GM12878 (cell line): ENCODE results near the gene NXNL1. TPM values are rescaled to one million over a fixed set of nuclear protein-coding genes. Genes with fewer than 3 reads are reported as not detected.

Experiments used
- ATAC-seq: fragments of 200-7000 bp; cut with Tn5 transposase; 3 replicates; pipeline ENCODE4 v1.9.1; 2020; ENCODE audit warnings: mild to moderate bottlenecking, moderate library complexity
- BruUV-seq: library from RNA; stranded (reverse); fragments of 400-500 nt; replicated peaks from 2 replicates; lab custom pipeline; 2021; lab: Mats Ljungman, UMichigan
- CTCF ChIA-PET: fragments of 300-600 bp; sonication (Branson Sonifier 250); formaldehyde crosslinking; extraction: SDS; loops from one replicate; lab custom pipeline; 2021; ENCODE audit warnings: inconsistent platforms; lab: Yijun Ruan, JAX
- POLR2A ChIA-PET: fragments of 350-600 bp; formaldehyde crosslinking; extraction: SDS; loops from one replicate; lab custom pipeline; 2021; ENCODE audit warnings: inconsistent platforms; lab: Charles Lee
- RAD21 ChIA-PET: fragments of 300-600 bp; sonication (Branson Sonifier 250); formaldehyde crosslinking; loops from one replicate; lab custom pipeline; 2023; ENCODE audit warnings: antibody characterized with exemption; ENCODE audit not compliant: unreplicated experiment; lab: Charles Lee
- SMC1A ChIA-PET: fragments of 300-600 bp; sonication (Branson Sonifier 250); formaldehyde crosslinking; loops from one replicate; lab custom pipeline; 2023; ENCODE audit not compliant: unreplicated experiment, uncharacterized antibody; lab: Charles Lee
- DNase-seq: peaks from one replicate; pipeline ENCODE4 v3.0.0-alpha.2; 2011; ENCODE audit warnings: low read depth, low spot score
- FAIRE-seq: peaks from 3 replicates; lab custom pipeline; 2011; peaks lifted over from hg19 to GRCh38; lab: Jason Lieb, UNC
- H2AFZ ChIP-seq: 2 replicates; pipeline ENCODE4 v1.6.0; 2011; ENCODE audit warnings: low read depth, low read length, control low read depth; ENCODE audit not compliant: control insufficient read depth
- H3K27ac ChIP-seq: 2 replicates; pipeline ENCODE4 v1.5.1; 2011; ENCODE audit warnings: control low read depth; ENCODE audit not compliant: control insufficient read depth, insufficient read depth
- H3K27me3 ChIP-seq, 2 experiments: replicated peaks in 1 of 2; 2 replicates each; pipeline versions ENCODE4 v1.6.0 to v1.6.1; 2011; ENCODE audit warnings: low read length in 1 of 2; ENCODE audit not compliant: control insufficient read depth in 2 of 2, insufficient read depth in 2 of 2
- H3K36me3 ChIP-seq, 2 experiments: 2 replicates each; pipeline ENCODE4 v1.5.1; 2011; ENCODE audit warnings: low read length in 1 of 2; ENCODE audit not compliant: control insufficient read depth in 2 of 2, insufficient read depth in 2 of 2
- H3K4me1 ChIP-seq: 2 replicates; pipeline ENCODE4 v1.6.1; 2011; ENCODE audit warnings: mild to moderate bottlenecking, low read length, moderate library complexity, mixed read lengths; ENCODE audit not compliant: control insufficient read depth, insufficient read depth
- H3K4me2 ChIP-seq: 2 replicates; pipeline ENCODE4 v1.6.0; 2011; ENCODE audit warnings: control low read depth; ENCODE audit not compliant: control insufficient read depth, insufficient read depth
- H3K4me3 ChIP-seq: fragments of 200-600 bp; sonication (generic); 2 replicates; pipeline ENCODE4 v1.5.1; 2016
- H3K79me2 ChIP-seq: 2 replicates; pipeline ENCODE4 v1.6.0; 2011; ENCODE audit warnings: low read length; ENCODE audit not compliant: control insufficient read depth, insufficient read depth
- H3K9ac ChIP-seq: 2 replicates; pipeline ENCODE4 v1.8.0; 2011; ENCODE audit warnings: low read length, control low read depth, mixed read lengths; ENCODE audit not compliant: control insufficient read depth, insufficient read depth
- H3K9me3 ChIP-seq: replicated peaks from 3 replicates; pipeline ENCODE4 v1.5.1; 2011; ENCODE audit warnings: mild to moderate bottlenecking, low read length; ENCODE audit not compliant: control insufficient read depth, insufficient read depth
- H4K20me1 ChIP-seq: 2 replicates; pipeline ENCODE4 v1.6.0; 2011; ENCODE audit not compliant: control insufficient read depth, insufficient read depth
- ATF7 ChIP-seq: fragments of 450-650 bp; IDR thresholded peaks from 2 replicates; pipeline ENCODE4 v1.6.1; 2016; ENCODE audit warnings: low read depth, mild to moderate bottlenecking
- BMI1 ChIP-seq: fragments of 450-650 bp; IDR thresholded peaks from 2 replicates; pipeline ENCODE4 v1.6.1; 2016; ENCODE audit warnings: mild to moderate bottlenecking, moderate library complexity, borderline replicate concordance
- BRCA1 ChIP-seq: IDR thresholded peaks from 2 replicates; pipeline ENCODE4 v1.6.1; 2011; ENCODE audit warnings: low read depth, low read length, improper control_type of control experiment
- CREM ChIP-seq: IDR thresholded peaks from 2 replicates; pipeline ENCODE4 v1.6.1; 2014; ENCODE audit warnings: antibody characterized with exemption, low read depth
- IKZF1 ChIP-seq: fragments of 450-650 bp; conservative IDR thresholded peaks from 2 replicates; pipeline ENCODE4 v1.6.1; 2017; ENCODE audit warnings: antibody characterized with exemption, mild to moderate bottlenecking
- MTA3 ChIP-seq: IDR thresholded peaks from 2 replicates; pipeline ENCODE4 v1.6.1; 2012; ENCODE audit warnings: low read length, inconsistent platforms, borderline replicate concordance
- POU2F2 ChIP-seq: IDR thresholded peaks from 3 replicates; pipeline ENCODE4 v1.6.1; 2011; ENCODE audit warnings: low read depth, mild to moderate bottlenecking, low read length, borderline replicate concordance
- TCF3 ChIP-seq: IDR thresholded peaks from 2 replicates; pipeline ENCODE4 v1.6.1; 2012; ENCODE audit warnings: low read depth, mild to moderate bottlenecking, low read length, borderline replicate concordance; ENCODE audit not compliant: insufficient read depth
- ZBED1 ChIP-seq: IDR thresholded peaks from 2 replicates; pipeline ENCODE4 v1.6.1; 2016; ENCODE audit warnings: borderline replicate concordance
- WGBS: methylation state at CpG from one replicate; pipeline ENCODE4 v1.1.6; 2016; ENCODE audit warnings: low lambda C conversion rate; ENCODE audit not compliant: insufficient replicate concordance, insufficient coverage; ENCODE audit errors: missing lambda C conversion rate; 5-methylcytosine and 5-hydroxymethylcytosine counted together
- in situ Hi-C: fragments of 300-500 bp; cut with MboI; formaldehyde crosslinking; loops from 9 replicates; pipeline ENCODE4 v1.14.3; 2018; ENCODE audit warnings: mixed read lengths
- intact Hi-C: fragments of 100-400 bp; cut with micrococcal nuclease; formaldehyde crosslinking; loops from one replicate; pipeline ENCODE4 v1.14.2; 2022; ENCODE audit not compliant: unreplicated experiment
- polyA plus RNA-seq, 11 experiments: library from polyadenylated mRNA; depleted of rRNA in 4 of 11; unstranded in 6 of 11; stranded (reverse) in 5 of 11; fragments of >200 nt; fragmentation: Nextera tagmentation in 4 of 11; fragmentation: Illumina TruSeq in 1 of 11; extraction: Ambion mirVana in 4 of 11; extraction: Trizol in 1 of 11; gene quantifications; 1 replicate in 1 of 11; 2 replicates in 10 of 11; pipeline versions ENCODE4 v1.2.1 to v1.2.3, GENCODE V29; 2011 to 2016; ENCODE audit warnings: inconsistent platforms in 2 of 11, missing spikeins in 2 of 11, low read depth in 1 of 11
- total RNA-seq, 4 experiments: library from RNA; depleted of rRNA in 3 of 4; stranded (reverse); fragments of >200 nt in 3 of 4; fragmentation: Illumina TruSeq in 1 of 4; extraction: Trizol in 1 of 4; gene quantifications; 2 replicates each; pipeline versions ENCODE4 v1.2.1 to v1.2.3, GENCODE V29; 2013 to 2021
- TF ChIP-seq, protein P1 (sequence below): IDR thresholded peaks from 2 replicates; pipeline ENCODE4 v1.6.1; 2011; ENCODE audit warnings: mild to moderate bottlenecking, low read depth, low read length, moderate library complexity; ENCODE audit not compliant: insufficient replicate concordance

NXNL1 gene
- total and polyA plus RNA-seq, 10 of the 15 experiments (the other 5 are each of a cell fraction or from before 2014, with no cell fraction given), result not detected

DNA sequence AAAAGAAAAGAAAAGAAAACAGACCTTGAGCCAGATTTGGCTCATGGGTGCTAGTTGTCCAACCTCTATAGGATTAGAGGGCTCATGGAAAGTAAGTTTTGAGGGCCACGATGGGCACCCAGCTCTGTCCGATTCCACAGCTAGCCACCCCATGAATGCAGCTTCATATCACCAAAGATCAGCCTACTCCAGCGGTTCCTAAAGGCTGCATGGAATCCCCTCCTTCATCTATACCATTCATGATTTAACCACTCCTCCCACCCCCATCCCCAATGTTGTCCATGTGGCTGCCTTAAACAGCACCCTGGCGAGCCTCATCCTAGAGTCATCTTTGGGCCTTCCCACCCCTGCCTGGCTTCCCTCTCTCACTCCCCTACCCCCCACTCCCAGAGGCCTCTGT lies 38.8 kb downstream of the NXNL1 start:
- Histone ChIP-seq H3K36me3 (no peaks in the 10 kb centered on the region), H3K27me3 (no peaks in the 10 kb centered on the region), H3K4me1 (peaks cover 3% of the 10 kb centered on the region; the same call in 1 of the 2 replicates), H3K79me2 (peaks cover 2% of the 10 kb centered on the region; the same call in 1 of the 2 replicates), H2AFZ (no peak overlapping the region), H3K4me2 (no peak overlapping the region), H3K9ac (no peak overlapping the region), H3K27ac (no peak overlapping the region), H3K4me3 (no peak overlapping the region), H3K9me3 (no peaks in the 10 kb centered on the region), H4K20me1 (no peaks in the 10 kb centered on the region)
- in situ Hi-C loops, result no loop called here
- FAIRE-seq (no peak), ATAC-seq (no peak), DNase-seq (no peak)
- ChIA-PET RAD21 (no interaction called here), POLR2A (interaction anchor here (0.5 to 4.3 kb wide), 2 partner anchors 16 to 72 kb away, joined by 3 to 46 read pairs; partner anchors contain the start of gene BST2), SMC1A (no interaction called here), CTCF (no interaction called here)
- TF ChIP-seq ATF7, result no peak
- TF ChIP-seq BRCA1, result no peak
- TF ChIP-seq CREM, result no peak
- TF ChIP-seq, protein P1, sequence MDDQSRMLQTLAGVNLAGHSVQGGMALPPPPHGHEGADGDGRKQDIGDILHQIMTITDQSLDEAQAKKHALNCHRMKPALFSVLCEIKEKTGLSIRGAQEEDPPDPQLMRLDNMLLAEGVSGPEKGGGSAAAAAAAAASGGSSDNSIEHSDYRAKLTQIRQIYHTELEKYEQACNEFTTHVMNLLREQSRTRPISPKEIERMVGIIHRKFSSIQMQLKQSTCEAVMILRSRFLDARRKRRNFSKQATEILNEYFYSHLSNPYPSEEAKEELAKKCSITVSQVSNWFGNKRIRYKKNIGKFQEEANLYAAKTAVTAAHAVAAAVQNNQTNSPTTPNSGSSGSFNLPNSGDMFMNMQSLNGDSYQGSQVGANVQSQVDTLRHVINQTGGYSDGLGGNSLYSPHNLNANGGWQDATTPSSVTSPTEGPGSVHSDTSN, result no peak
- no peak for TF ChIP-seq TCF3
- no peak for TF ChIP-seq ZBED1
- TF ChIP-seq POU2F2, result no peak
- no peak for TF ChIP-seq BMI1
- TF ChIP-seq IKZF1, result no peak
- TF ChIP-seq MTA3, result no peak
- intact Hi-C loops, result no loop called here
- no TSS peak for BruUV-seq
- WGBS, result 96% methylated on average over 4 of the region's 4 CpGs
